HFFc6 (cell line): ENCODE measurements around the gene GLG1. TPM values are rescaled to one million over a fixed set of nuclear protein-coding genes. Genes with fewer than 3 reads are reported as not detected.

Experiments used
- DNase-seq: peaks from one replicate; pipeline ENCODE4 v3.0.0-alpha.2; 2018
- H3K27ac Mint-ChIP-seq: 2 replicates; pipeline ENCODE4 v1.8.0; 2020; ENCODE audit warnings: mild to moderate bottlenecking, mixed read lengths
- H3K27me3 Mint-ChIP-seq: 2 replicates; pipeline ENCODE4 v1.8.0; 2021; ENCODE audit warnings: mild to moderate bottlenecking, moderate library complexity, mixed read lengths; ENCODE audit not compliant: insufficient read depth
- H3K36me3 Mint-ChIP-seq: 2 replicates; pipeline ENCODE4 v1.8.0; 2021; ENCODE audit warnings: low read depth, mixed read lengths
- H3K4me1 Mint-ChIP-seq: 2 replicates; pipeline ENCODE4 v1.8.0; 2020; ENCODE audit warnings: low read depth, mixed read lengths
- H3K4me3 Mint-ChIP-seq: 2 replicates; pipeline ENCODE4 v1.8.0; 2020; ENCODE audit warnings: mild to moderate bottlenecking, moderate library complexity, mixed read lengths
- H3K9me3 Mint-ChIP-seq: 2 replicates; pipeline ENCODE4 v1.8.0; 2020; ENCODE audit warnings: mild to moderate bottlenecking, mixed read lengths
- total RNA-seq, 6 experiments: library from RNA; stranded (reverse); fragmentation: NEBNext Ultra II Directional; extraction: Animal tissue kit (Norgen Biotek cat#: 25700); gene quantifications; 2 replicates in 1 of 6; 3 replicates in 5 of 6; pipeline ENCODE4 v1.2.3, GENCODE V29; 2021
- TF ChIP-seq, protein P1 (sequence below): fragments of 200-600 bp; sonication (generic); IDR thresholded peaks from 2 replicates; pipeline ENCODE4 v1.5.0; 2021; ENCODE audit warnings: antibody characterized with exemption, mild to moderate bottlenecking

GLG1 gene
- total RNA-seq, 6 experiments from 2014 or later = 149 to 167 (median 161) TPM

DNA sequence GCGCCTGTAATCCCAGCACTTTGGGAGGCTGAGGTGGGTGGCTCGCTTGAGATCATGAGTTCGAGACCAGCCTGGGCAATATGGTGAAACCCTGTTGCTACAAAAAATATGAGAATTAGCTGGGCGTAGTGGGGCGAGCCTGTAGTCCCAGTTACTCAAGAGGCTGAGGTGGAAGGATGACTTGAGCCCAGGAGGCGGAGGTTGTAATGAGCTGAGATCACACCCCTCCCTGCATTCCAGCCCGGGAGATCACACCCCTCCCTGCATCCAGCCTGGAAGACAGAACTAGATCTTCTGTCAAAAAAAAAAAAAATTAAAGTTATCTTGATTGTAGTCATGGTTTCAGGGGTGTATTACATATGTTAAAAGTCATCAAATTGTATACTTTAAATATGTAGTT lies 26.8 kb upstream of the GLG1 start:
- H3K4me1 Mint-ChIP-seq = no peaks in the 10 kb centered on the region
- DNase-seq = no peak
- peaks cover 12% of the 10 kb centered on the region for H3K36me3 Mint-ChIP-seq
- H3K27me3 Mint-ChIP-seq = no peaks in the 10 kb centered on the region; the same call in 1 of the 2 replicates
- H3K27ac Mint-ChIP-seq = no peak overlapping the region
- no peak overlapping the region for H3K4me3 Mint-ChIP-seq
- TF ChIP-seq, protein P1, sequence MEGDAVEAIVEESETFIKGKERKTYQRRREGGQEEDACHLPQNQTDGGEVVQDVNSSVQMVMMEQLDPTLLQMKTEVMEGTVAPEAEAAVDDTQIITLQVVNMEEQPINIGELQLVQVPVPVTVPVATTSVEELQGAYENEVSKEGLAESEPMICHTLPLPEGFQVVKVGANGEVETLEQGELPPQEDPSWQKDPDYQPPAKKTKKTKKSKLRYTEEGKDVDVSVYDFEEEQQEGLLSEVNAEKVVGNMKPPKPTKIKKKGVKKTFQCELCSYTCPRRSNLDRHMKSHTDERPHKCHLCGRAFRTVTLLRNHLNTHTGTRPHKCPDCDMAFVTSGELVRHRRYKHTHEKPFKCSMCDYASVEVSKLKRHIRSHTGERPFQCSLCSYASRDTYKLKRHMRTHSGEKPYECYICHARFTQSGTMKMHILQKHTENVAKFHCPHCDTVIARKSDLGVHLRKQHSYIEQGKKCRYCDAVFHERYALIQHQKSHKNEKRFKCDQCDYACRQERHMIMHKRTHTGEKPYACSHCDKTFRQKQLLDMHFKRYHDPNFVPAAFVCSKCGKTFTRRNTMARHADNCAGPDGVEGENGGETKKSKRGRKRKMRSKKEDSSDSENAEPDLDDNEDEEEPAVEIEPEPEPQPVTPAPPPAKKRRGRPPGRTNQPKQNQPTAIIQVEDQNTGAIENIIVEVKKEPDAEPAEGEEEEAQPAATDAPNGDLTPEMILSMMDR = no peak
- no peaks in the 10 kb centered on the region for H3K9me3 Mint-ChIP-seq

DNA sequence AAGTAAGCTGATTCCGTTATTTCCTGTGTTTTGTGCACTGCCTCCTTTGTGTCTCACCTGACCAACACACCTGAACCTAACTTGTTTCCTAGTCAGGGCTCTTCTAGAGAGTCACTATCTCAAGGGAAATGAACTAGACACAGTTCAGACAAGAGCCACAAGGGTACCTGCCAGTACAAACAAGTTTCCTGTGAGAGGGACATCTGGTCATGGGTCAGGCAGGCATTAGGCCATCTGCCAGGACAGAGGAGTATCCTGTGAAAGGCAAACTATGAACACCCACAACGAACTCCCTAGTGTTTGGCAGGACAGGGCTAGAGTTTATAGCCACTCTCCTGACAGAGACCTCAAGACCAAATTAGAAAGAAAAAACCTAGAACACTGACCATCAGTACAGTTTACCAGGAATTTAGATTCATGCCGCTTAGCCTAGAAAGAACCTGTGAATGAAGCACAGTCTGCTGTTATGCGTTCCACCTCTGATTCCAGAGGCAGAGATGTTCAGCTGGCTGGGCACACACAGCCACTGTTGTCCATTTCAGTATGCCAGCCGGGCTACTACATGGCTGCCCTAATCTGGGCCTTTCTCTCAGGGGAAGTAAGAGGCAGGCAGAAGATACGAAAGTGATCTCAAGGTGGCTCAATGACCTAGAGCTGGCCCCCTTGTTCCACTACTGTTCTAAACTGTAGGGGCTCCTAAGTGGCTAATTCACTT lies 20.7 kb upstream of the GLG1 start:
- DNase-seq = peak; percentile 20
- Mint-ChIP-seq H3K4me1 (peaks cover 10% of the 10 kb centered on the region; the same call in 1 of the 2 replicates), H3K4me3 (no peak overlapping the region), H3K9me3 (no peaks in the 10 kb centered on the region), H3K36me3 (peaks cover 30% of the 10 kb centered on the region), H3K27me3 (peaks cover 3% of the 10 kb centered on the region), H3K27ac (peak overlapping the region; percentile 64)
- TF ChIP-seq, protein P1 = no peak

DNA sequence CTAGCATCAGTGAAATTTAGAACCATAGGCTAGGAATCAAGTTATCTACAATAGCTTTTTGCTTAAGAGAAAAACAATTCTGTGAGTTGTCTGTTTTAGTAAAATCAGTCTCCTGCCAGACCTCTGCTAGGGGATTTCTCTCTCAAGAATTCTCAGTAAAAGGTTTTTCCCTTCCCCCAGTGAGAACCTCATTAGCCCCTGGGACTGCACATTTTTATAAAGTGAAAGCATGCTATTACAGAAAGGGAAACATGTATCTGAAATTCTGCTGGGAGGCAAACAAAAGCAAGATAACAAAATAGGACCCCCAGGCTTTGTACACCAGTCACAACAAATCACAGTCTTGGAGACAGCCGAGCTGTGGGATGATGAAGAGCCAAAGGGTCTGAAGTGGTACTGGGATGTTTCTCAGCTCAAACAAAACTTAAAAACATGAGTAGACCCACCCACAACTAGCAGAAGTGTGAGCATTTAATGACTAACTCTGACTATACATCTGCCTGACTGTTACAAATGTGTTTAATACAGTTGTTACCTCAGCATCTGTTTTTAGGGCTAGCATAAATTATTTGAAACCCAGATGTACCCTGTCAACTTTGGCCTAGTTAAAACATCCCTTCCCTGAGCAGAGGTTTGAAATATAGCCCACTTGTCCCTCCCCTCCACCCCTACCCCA lies 20.0 kb upstream of the GLG1 start:
- H3K36me3 Mint-ChIP-seq = peaks cover 30% of the 10 kb centered on the region
- no peak overlapping the region for H3K27ac Mint-ChIP-seq
- TF ChIP-seq, protein P1 = no peak
- peaks cover 3% of the 10 kb centered on the region for H3K27me3 Mint-ChIP-seq
- no peaks in the 10 kb centered on the region for H3K9me3 Mint-ChIP-seq
- no peak overlapping the region for H3K4me3 Mint-ChIP-seq
- peaks cover 10% of the 10 kb centered on the region; the same call in 1 of the 2 replicates for H3K4me1 Mint-ChIP-seq
- no peak for DNase-seq

DNA sequence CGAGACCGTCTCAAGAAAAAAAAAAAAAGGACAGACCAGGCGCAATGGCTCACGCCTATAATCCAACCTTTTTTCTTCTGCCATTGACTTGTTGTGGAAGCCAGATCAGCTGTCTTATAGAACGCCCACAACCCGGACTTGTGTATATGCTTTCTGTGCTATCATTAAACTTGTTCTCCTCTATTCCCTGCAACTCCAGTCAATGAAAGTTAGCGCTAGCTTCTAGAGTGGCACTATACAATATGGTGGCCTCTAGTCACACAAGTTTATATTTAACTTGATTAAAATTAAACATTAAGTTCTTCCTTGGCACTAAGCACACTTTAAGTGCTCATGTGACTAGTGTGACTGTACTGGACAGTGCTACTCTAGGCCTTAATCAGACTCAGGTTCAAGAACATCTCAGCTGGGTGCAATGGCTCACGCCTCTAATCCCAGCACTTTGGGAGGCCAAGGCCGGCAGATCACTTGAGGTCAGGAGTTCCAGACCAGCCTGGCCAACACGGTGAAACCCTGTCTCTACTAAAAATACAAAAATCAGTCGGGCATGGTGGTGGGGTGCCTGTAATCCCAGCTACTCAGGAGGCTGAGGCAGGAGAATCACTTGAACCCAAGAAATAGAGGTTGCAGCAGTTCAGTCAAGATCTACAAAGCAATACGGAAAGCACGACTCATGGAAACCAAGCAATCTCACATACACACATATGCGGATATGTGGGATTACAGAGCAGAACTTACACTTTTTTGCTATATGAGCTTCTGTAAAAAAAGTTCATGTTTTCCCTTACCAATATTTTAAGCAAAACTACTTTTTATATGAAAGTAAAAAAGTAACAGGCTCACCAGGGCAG lies 18.8 kb upstream of the GLG1 start:
- no peak overlapping the region for H3K4me3 Mint-ChIP-seq
- H3K9me3 Mint-ChIP-seq = no peaks in the 10 kb centered on the region
- H3K27ac Mint-ChIP-seq = no peak overlapping the region; the same call in 1 of the 2 replicates
- peaks cover 3% of the 10 kb centered on the region for H3K27me3 Mint-ChIP-seq
- TF ChIP-seq, protein P1 = no peak
- H3K36me3 Mint-ChIP-seq = peaks cover 29% of the 10 kb centered on the region
- no peak for DNase-seq
- H3K4me1 Mint-ChIP-seq = peaks cover 10% of the 10 kb centered on the region; the same call in 1 of the 2 replicates

DNA sequence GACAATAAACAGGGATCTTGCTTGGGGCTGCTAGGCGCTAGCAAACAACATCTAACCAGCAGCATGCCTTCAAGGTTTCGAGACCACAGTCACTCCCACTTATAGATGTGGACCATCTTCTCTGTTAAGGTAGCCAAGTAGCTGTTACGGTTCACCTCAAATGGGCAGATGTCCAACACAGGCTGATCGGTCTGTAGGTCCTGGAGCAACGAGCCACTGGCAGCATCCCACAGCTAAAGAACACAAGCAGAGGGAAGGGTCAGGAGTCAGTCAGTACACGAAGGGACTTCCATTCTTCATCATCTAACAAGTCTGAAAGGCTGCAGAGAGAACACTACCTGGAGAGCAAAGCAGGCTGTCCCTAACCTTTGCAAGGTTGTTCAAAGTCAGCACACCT lies 16.9 kb upstream of the GLG1 start:
- H3K4me3 Mint-ChIP-seq = no peak overlapping the region
- peaks cover 3% of the 10 kb centered on the region for H3K27me3 Mint-ChIP-seq
- H3K36me3 Mint-ChIP-seq = peaks cover 24% of the 10 kb centered on the region

More for the DNA sequence above, 16.9 kb upstream of the GLG1 start:
- Mint-ChIP-seq H3K9me3 (no peaks in the 10 kb centered on the region), H3K4me1 (peaks cover 10% of the 10 kb centered on the region; the same call in 1 of the 2 replicates), H3K27ac (no peak overlapping the region)
- TF ChIP-seq, protein P1 = no peak
- DNase-seq = no peak
